ENCODE measurements around the gene CCDC87. TPM values are rescaled to one million over a fixed set of nuclear protein-coding genes. Genes with fewer than 3 reads are reported as not detected.

CCDC87 gene
- polyA plus RNA-seq, 6 donors from 2014 or later, result 0.13 to 0.30 TPM; not detected in 4

- peak overlapping the region in 1 of 8 donors; percentile 5 for H3K4me3 Mint-ChIP-seq
- H3K27ac Mint-ChIP-seq, result no peak overlapping the region
- no peak for ATAC-seq (ENCODE audit: low read depth in 2 of 2)
- no peak for DNase-seq
- no peaks in the 10 kb centered on the region for H3K9me3 Mint-ChIP-seq
- H3K27me3 Mint-ChIP-seq, result peaks cover 0 to 44% (median 6%) of the 10 kb centered on the region in 3 donors
- H3K4me1 Mint-ChIP-seq, result peaks cover 3 to 10% (median 6%) of the 10 kb centered on the region in 3 donors
- H3K36me3 Mint-ChIP-seq, result peaks cover 0 to 5% of the 10 kb centered on the region in 2 donors
Observed at GRCh38 chr11:66564984-66565383, 27.9 kb downstream of the CCDC87 start.

GRCh38 chr11:66564538-66564937 lies 28.3 kb downstream of the CCDC87 start:
- Mint-ChIP-seq H3K27ac (no peak overlapping the region), H3K4me3 (no peak overlapping the region), H3K4me1 (peaks cover 3 to 10% (median 6%) of the 10 kb centered on the region in 3 donors), H3K27me3 (peaks cover 0 to 44% (median 5%) of the 10 kb centered on the region in 3 donors), H3K9me3 (no peaks in the 10 kb centered on the region), H3K36me3 (peaks cover 0 to 5% of the 10 kb centered on the region in 2 donors)
- ATAC-seq (ENCODE audit: low read depth in 2 of 2), result no peak
- DNase-seq, result no peak

- H3K4me1 Mint-ChIP-seq, result peaks cover 5 to 13% (median 6%) of the 10 kb centered on the region in 3 donors
- H3K9me3 Mint-ChIP-seq, result no peaks in the 10 kb centered on the region
- peaks cover 0 to 5% of the 10 kb centered on the region in 2 donors for H3K36me3 Mint-ChIP-seq
- no peak overlapping the region for H3K27ac Mint-ChIP-seq
- DNase-seq (no peak), ATAC-seq (ENCODE audit: low read depth in 2 of 2) (no peak)
- peak overlapping the region in 1 of 8 donors; percentile 25 for H3K4me3 Mint-ChIP-seq
- peaks cover 1 to 43% (median 9%) of the 10 kb centered on the region in 3 donors for H3K27me3 Mint-ChIP-seq
Observed at GRCh38 chr11:66563832-66564231, 29.0 kb downstream of the CCDC87 start.

- Mint-ChIP-seq H3K27me3 (peaks cover 6 to 46% (median 15%) of the 10 kb centered on the region in 3 donors), H3K36me3 (peaks cover 0 to 5% of the 10 kb centered on the region in 2 donors), H3K4me3 (no peak overlapping the region), H3K4me1 (peaks cover 0 to 11% (median 3%) of the 10 kb centered on the region in 3 donors), H3K9me3 (no peaks in the 10 kb centered on the region), H3K27ac (no peak overlapping the region)
- ATAC-seq (ENCODE audit: low read depth in 2 of 2), result no peak
- DNase-seq, result no peak
Observed at GRCh38 chr11:66562907-66563583, 29.8 kb downstream of the CCDC87 start.

- Mint-ChIP-seq H3K9me3 (no peaks in the 10 kb centered on the region), H3K4me1 (peaks cover 0 to 11% (median 3%) of the 10 kb centered on the region in 3 donors), H3K36me3 (peaks cover 0 to 5% of the 10 kb centered on the region in 2 donors), H3K4me3 (no peak overlapping the region), H3K27me3 (peaks cover 12 to 46% (median 19%) of the 10 kb centered on the region in 3 donors), H3K27ac (no peak overlapping the region)
- ATAC-seq (ENCODE audit: low read depth in 2 of 2) (no peak), DNase-seq (no peak)
Observed at GRCh38 chr11:66562275-66562674, 30.6 kb downstream of the CCDC87 start.

GRCh38 chr11:66561975-66562248 lies 31.0 kb downstream of the CCDC87 start:
- peaks cover 0 to 5% of the 10 kb centered on the region in 2 donors for H3K36me3 Mint-ChIP-seq
- DNase-seq (no peak), ATAC-seq (ENCODE audit: low read depth in 2 of 2) (no peak)
- no peak overlapping the region for H3K27ac Mint-ChIP-seq
- H3K27me3 Mint-ChIP-seq, result peaks cover 13 to 46% (median 23%) of the 10 kb centered on the region in 3 donors
- no peak overlapping the region for H3K4me3 Mint-ChIP-seq
- H3K4me1 Mint-ChIP-seq, result peaks cover 0 to 11% (median 3%) of the 10 kb centered on the region in 3 donors
- H3K9me3 Mint-ChIP-seq, result no peaks in the 10 kb centered on the region

- no peak for DNase-seq
- no peak for ATAC-seq (ENCODE audit: low read depth in 2 of 2)
- peaks cover 13 to 41% (median 23%) of the 10 kb centered on the region in 3 donors for H3K27me3 Mint-ChIP-seq
- peaks cover 0 to 9% (median 3%) of the 10 kb centered on the region in 3 donors for H3K4me1 Mint-ChIP-seq
- no peaks in the 10 kb centered on the region for H3K9me3 Mint-ChIP-seq
- H3K27ac Mint-ChIP-seq, result peak overlapping the region in 1 of 6 donors; percentile 49
- no peak overlapping the region for H3K4me3 Mint-ChIP-seq
- H3K36me3 Mint-ChIP-seq, result peaks cover 0 to 5% of the 10 kb centered on the region in 2 donors
Observed at GRCh38 chr11:66561178-66561974, 31.5 kb downstream of the CCDC87 start.

- no peak overlapping the region for H3K4me3 Mint-ChIP-seq
- peaks cover 0 to 6% (median 3%) of the 10 kb centered on the region in 3 donors for H3K4me1 Mint-ChIP-seq
- ATAC-seq (ENCODE audit: low read depth in 2 of 2) (no peak), DNase-seq (no peak)
- H3K9me3 Mint-ChIP-seq, result no peaks in the 10 kb centered on the region
- no peak overlapping the region for H3K27ac Mint-ChIP-seq
- H3K27me3 Mint-ChIP-seq, result peaks cover 17 to 43% (median 23%) of the 10 kb centered on the region in 3 donors
- H3K36me3 Mint-ChIP-seq, result no peaks in the 10 kb centered on the region
Observed at GRCh38 chr11:66559866-66560676, 32.8 kb downstream of the CCDC87 start.

- Mint-ChIP-seq H3K27ac (no peak overlapping the region), H3K4me3 (peak overlapping the region in 2 of 8 donors; percentile 18 to 46), H3K9me3 (no peaks in the 10 kb centered on the region), H3K27me3 (peaks cover 17 to 49% (median 23%) of the 10 kb centered on the region in 3 donors), H3K4me1 (peaks cover 0 to 6% (median 3%) of the 10 kb centered on the region in 3 donors), H3K36me3 (no peaks in the 10 kb centered on the region)
- peak; percentile 65 to 71 for ATAC-seq (ENCODE audit: low read depth in 2 of 2)
- no peak for DNase-seq
Observed at GRCh38 chr11:66559142-66559865, 33.6 kb downstream of the CCDC87 start.

- H3K9me3 Mint-ChIP-seq, result no peaks in the 10 kb centered on the region
Observed at GRCh38 chr11:66557733-66558326, 35.0 kb downstream of the CCDC87 start.

GRCh38 chr11:66556086-66556485 lies 36.8 kb downstream of the CCDC87 start:
- no peak overlapping the region for H3K27ac Mint-ChIP-seq

More at GRCh38 chr11:66557733-66558326, 35.0 kb downstream of the CCDC87 start:
- no peak overlapping the region for H3K27ac Mint-ChIP-seq
- H3K27me3 Mint-ChIP-seq, result peaks cover 17 to 49% (median 23%) of the 10 kb centered on the region in 3 donors
- peak overlapping the region in 1 of 8 donors; percentile 47 for H3K4me3 Mint-ChIP-seq
- no peak for DNase-seq
- peaks cover 0 to 6% (median 3%) of the 10 kb centered on the region in 3 donors for H3K4me1 Mint-ChIP-seq
- no peak for ATAC-seq (ENCODE audit: low read depth in 2 of 2)
- no peaks in the 10 kb centered on the region for H3K36me3 Mint-ChIP-seq

GRCh38 chr11:66555416-66555815 lies 37.4 kb downstream of the CCDC87 start:
- Mint-ChIP-seq H3K36me3 (no peaks in the 10 kb centered on the region), H3K27ac (no peak overlapping the region), H3K4me3 (no peak overlapping the region), H3K9me3 (no peaks in the 10 kb centered on the region), H3K27me3 (peaks cover 17 to 41% (median 22%) of the 10 kb centered on the region in 3 donors), H3K4me1 (peaks cover 0 to 6% (median 3%) of the 10 kb centered on the region in 3 donors)
- ATAC-seq (ENCODE audit: low read depth in 2 of 2) (no peak), DNase-seq (no peak)

More at GRCh38 chr11:66556086-66556485, 36.8 kb downstream of the CCDC87 start:
- Mint-ChIP-seq H3K36me3 (no peaks in the 10 kb centered on the region), H3K9me3 (no peaks in the 10 kb centered on the region), H3K27me3 (peaks cover 17 to 47% (median 23%) of the 10 kb centered on the region in 3 donors), H3K4me1 (peaks cover 0 to 6% (median 3%) of the 10 kb centered on the region in 3 donors), H3K4me3 (no peak overlapping the region)
- ATAC-seq (ENCODE audit: low read depth in 2 of 2), result no peak
- no peak for DNase-seq

Measured in naive B cell (primary cell).